VCaP (cell line): ENCODE measurements around the gene IDUA.

Experiments
- H3K27ac ChIP-seq: fragments of 450-650 bp; 2 replicates; pipeline ENCODE4 v1.5.1; 2017
- CTCF ChIP-seq: fragments of 450-650 bp; conservative IDR thresholded peaks from 2 replicates; pipeline ENCODE4 v1.5.1; 2017; ENCODE audit warnings: mild to moderate bottlenecking, moderate library complexity

The IDUA gene

GRCh38 chr4:1019729-1020470 lies 33.1 kb downstream of the IDUA start:
- no peak for TF ChIP-seq CTCF
- peak overlapping the region; percentile 72; the same call in 1 of the 2 replicates for H3K27ac ChIP-seq

- no peak for TF ChIP-seq CTCF
- 0 out of 2 replicates have a peak overlapping the region, but pooled peaks have one; percentile 11 for H3K27ac ChIP-seq
Observed at GRCh38 chr4:1021386-1022050, 34.7 kb downstream of the IDUA start.

GRCh38 chr4:1022051-1022738 lies 35.4 kb downstream of the IDUA start:
- H3K27ac ChIP-seq: 0 out of 2 replicates have a peak overlapping the region, but pooled peaks have one; percentile 11
- TF ChIP-seq CTCF: no peak

GRCh38 chr4:1022739-1023066 lies 35.9 kb downstream of the IDUA start:
- TF ChIP-seq CTCF: no peak
- H3K27ac ChIP-seq: no peak overlapping the region

GRCh38 chr4:1023075-1023640 lies 36.3 kb downstream of the IDUA start:
- no peak overlapping the region for H3K27ac ChIP-seq
- TF ChIP-seq CTCF: no peak

- TF ChIP-seq CTCF: no peak
Observed at GRCh38 chr4:1023895-1024740, 37.3 kb downstream of the IDUA start.

More at GRCh38 chr4:1023895-1024740, 37.3 kb downstream of the IDUA start:
- no peak overlapping the region; the same call in 1 of the 2 replicates for H3K27ac ChIP-seq
